Endometrial microvascular endothelial cells (primary cell): Measurements from ENCODE around the gene PLCB4. TPM values are rescaled to one million over a fixed set of nuclear protein-coding genes. Genes with fewer than 3 reads are reported as not detected.

Experiments used
- in situ Hi-C: cut with HindIII; loops from 2 replicates; pipeline ENCODE4 v1.10.0; 2017; ENCODE audit warnings: low sequenced_read_pairs, low pct_unique_long_range_greater_than_20kb; ENCODE audit errors: inconsistent ontology term
- total RNA-seq: library from RNA; depleted of rRNA; stranded (reverse); fragments of >200 nt; gene quantifications from one replicate; pipeline ENCODE4 v1.2.3, GENCODE V29; 2015; ENCODE audit errors: inconsistent ontology term

Gene PLCB4
- total RNA-seq, 1 donor from 2014 or later, result 0.19 TPM

DNA sequence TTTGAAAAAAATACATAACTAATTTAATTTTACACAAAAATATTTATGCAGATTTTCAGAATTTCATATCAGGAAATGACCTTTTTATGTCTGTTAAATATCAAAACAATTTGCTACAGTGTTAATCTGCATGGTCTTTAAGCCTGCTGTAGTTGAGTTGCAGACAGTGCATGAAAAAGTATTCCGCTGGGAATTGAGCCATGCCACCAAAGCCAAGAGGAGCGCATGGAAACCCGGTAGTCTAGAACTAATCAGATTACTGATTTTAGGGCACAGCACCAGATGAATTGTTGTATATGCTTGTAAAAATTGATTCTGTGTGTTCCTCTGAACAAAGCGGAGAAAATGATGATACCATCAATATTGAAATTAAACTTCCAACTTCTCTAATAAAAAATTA lies 411.2 kb downstream of the PLCB4 start:
- in situ Hi-C loops, result no loop called here

GRCh38 chr20:9482180-9482579 lies 413.3 kb downstream of the PLCB4 start:
- in situ Hi-C loops, result no loop called here

- in situ Hi-C loops, result no loop called here
Measured at GRCh38 chr20:9483131-9483530, 414.2 kb downstream of the PLCB4 start.

DNA sequence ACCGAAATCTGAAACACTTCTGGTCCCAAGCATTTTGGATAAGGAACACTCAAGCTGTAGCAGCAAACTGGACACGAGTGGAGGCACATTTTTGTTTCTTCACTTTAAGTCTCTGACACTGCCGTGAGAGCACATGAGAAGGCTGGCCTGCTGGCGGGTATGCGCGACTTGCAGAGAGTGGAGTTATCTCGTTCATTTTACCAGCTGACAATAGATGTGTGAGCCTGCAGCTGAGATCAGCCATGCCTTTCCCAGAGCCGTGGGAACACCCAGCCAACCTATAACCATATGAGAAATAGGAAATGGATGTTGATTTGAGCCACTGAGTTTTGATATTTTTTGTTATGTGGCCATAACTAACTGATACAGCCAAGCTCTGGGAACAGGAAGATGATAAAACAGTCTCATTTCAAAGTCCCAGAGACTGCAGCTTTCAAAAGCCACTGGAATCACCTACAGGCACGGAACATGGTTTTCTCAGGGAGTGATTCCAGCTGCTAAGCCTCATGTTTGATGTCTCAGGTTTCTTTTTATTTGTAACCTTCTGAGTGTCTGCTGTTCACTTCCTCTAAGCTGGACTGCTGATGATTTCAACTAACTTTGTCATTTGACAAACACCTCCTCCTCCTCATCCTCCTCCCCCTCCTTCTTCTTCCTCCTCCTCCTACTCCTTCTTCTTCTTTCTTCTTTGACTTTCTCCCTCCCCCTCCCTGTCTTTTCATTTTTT lies 416.9 kb downstream of the PLCB4 start:
- in situ Hi-C loops, result no loop called here

DNA sequence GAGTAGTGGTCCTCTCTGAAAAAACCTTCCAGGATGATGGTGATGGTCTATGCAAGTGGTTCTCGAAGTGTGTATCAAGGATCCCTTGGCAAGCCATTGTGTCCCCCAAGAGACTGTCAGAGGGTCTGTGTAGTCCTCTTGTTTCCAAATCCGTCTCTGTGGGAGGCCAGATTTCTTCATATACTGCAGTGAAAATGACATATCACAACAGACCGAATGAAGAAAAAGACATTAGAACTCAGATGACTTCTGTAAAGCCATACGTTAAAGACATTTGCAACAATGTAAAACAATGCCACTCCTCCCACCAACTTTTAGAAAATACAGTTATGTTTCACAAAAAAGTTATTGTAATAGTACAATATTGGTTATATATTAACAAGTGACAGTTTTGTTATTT lies 418.3 kb downstream of the PLCB4 start:
- in situ Hi-C loops, result no loop called here

- in situ Hi-C loops, result no loop called here
Measured at GRCh38 chr20:9488063-9488462, 419.2 kb downstream of the PLCB4 start.

GRCh38 chr20:9490161-9490560 lies 421.3 kb downstream of the PLCB4 start:
- in situ Hi-C loops, result no loop called here

DNA sequence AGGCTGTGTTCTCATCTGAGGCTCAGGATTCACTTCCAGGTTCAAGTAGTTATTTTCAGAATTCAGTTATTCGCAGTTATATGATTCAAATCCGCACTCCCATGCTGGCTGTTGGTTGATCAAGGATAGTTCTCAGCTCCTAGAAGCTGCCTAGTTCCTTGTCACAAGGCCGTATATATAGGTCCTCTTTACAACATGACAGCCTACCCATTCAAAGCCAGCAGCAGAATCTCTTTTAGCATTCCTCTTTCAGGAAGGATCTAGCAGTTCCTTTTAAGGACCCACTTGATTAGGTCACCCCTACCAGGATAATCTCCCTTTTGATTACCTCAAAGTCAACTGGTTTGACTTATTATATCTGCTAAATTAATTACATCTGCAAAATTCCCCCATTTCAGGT lies 421.7 kb downstream of the PLCB4 start:
- in situ Hi-C loops, result no loop called here

DNA sequence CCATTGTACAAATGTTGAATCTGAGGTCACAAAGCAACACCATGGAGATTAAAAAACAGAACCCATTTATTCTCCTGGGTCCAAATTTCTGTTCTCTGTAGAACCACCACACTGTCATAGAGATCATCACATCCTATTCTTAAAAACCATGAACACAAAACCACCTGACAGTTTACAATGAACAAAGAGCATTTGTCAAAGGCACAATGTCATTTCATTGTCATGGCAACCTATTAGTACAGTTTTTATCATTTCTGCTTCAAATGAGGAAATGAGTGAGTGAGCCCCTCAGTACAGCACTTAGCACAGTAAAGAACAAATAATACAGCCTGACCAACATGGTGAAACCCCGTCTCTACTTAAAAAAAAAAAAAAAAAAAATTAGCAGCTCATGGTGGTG lies 422.4 kb downstream of the PLCB4 start:
- in situ Hi-C loops, result no loop called here

DNA sequence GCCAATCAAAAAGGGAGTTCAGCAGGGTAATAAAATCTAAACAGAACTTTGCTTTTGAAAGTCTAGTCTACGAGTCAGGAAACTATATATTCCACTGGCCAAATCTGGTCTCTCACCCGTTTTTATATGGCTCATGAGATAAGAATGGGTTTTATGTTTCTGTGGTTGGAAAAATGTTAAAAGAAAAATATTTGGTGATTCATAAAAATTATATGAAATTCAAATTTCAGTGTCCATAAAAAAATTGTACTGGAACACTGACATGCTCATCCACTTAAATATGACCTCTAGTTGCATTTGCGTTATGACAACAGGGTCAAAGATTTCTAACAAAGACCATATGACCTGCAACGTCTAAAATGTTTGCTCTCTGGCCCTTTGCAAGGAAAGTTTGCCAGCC lies 423.2 kb downstream of the PLCB4 start:
- in situ Hi-C loops, result no loop called here

DNA sequence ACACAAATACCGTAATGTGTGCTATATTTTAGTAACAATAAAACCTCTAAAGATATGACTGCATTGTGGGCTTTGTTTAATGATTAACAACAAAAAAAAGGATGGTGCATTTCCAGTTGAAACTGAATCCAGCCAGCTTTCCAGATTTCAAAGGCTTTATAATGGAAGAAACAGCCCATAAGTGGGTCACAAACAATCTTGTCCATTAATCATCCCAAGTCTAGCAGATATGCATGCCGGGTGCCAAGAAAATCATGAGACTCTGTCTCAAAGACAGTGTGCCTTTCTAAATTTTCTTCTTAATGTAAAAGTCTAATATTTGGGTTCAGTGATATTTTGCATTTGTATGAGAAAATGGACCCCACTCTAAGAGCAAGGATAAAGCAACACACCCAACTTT lies 424.9 kb downstream of the PLCB4 start:
- in situ Hi-C loops, result no loop called here

DNA sequence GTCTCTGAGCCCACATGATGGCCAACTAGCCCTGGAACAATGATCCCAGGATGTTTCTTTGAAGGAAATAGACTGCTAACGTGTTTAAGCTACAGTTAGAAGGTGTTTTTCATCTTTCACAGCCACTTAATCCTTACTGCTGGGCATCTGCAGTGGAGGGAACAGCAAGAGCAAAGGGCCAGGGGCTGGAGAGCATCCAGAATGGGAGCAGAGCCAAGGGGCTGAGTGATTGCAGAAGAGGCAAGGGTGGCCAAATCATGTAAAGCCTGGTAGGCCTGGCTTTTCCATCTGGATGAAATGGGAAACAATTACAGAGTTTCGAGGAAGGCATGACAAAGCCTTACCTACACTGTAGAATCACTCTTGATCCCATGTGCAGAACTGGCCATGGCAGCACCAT lies 426.8 kb downstream of the PLCB4 start:
- in situ Hi-C loops, result no loop called here

GRCh38 chr20:9496155-9496554 lies 427.3 kb downstream of the PLCB4 start:
- in situ Hi-C loops, result no loop called here

GRCh38 chr20:9498322-9498721 lies 429.4 kb downstream of the PLCB4 start:
- in situ Hi-C loops, result no loop called here

DNA sequence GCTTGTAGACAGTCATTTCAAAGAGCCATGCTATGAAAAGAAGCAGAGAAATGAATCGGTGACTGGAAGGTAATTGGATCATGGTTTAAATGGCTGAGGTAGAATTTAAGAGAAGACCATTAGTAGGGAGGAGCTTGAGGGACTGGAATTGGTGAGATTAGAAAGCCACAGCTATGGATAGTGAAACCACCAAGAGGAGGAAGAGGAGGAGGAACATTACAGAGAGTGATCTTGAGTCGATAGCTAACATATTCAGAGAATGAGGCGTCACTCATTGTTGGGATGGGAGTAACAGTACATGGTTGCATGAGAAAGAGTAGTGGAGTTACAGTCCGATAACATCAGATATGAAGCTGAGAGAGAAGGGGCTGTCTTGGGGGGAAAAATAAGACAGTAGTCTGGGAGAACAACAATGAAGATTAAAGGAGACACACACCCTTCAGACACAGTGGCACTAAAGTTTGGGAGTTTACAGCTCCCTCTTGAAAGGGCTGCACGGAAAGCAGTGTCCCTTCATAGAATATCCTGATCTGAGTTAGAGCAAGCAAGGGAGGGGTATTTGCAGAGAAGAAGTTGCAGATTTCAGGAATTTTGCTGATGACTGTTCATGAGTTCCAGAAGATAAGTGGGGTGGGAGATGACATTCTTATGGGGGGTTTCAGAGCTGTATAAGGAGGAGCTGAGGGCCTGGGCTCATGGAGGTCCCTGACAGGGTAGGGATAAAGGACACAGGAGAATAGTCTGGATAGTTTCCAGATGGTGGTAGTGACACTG lies 430.4 kb downstream of the PLCB4 start:
- in situ Hi-C loops, result no loop called here

GRCh38 chr20:9500121-9500520 lies 431.2 kb downstream of the PLCB4 start:
- in situ Hi-C loops, result no loop called here

GRCh38 chr20:9501473-9501872 lies 432.6 kb downstream of the PLCB4 start:
- in situ Hi-C loops, result no loop called here

- in situ Hi-C loops, result no loop called here
Measured at GRCh38 chr20:9503526-9504245, 434.8 kb downstream of the PLCB4 start.

GRCh38 chr20:9506280-9506821 lies 437.5 kb downstream of the PLCB4 start:
- in situ Hi-C loops, result no loop called here

DNA sequence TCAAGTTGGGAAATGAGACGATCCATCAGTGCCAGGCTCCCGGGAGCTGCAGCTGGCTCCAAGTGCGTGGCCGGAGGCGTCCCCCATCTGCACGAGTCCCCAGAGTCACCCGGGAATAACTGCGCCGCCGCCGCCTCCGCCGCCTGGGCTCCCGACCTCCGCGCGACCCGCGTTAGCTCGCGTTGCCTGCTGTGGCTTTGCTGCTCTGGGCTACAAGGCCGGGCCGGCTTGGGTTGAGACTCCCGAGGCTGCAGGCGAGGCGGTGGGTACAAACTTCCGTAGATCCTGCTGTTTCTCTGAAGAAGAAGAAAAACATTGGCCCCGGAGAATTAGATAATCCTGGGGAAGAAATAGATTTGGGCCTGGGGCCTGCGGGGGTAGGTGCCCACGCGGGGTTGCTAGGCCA lies 438.1 kb downstream of the PLCB4 start:
- in situ Hi-C loops, result no loop called here
